Suprapubic skin (tissue), 3 donors: Measurements from ENCODE around the gene TMPRSS6.

Experiments used
- CTCF ChIP-seq, 2 donors: fragments of 200-600 bp in 1 of 2; fragments of 450-650 bp in 1 of 2; sonication (generic) in 1 of 2; IDR thresholded peaks; one replicate each; pipeline ENCODE4 v1.5.1; 2016 to 2019; ENCODE audit warnings: antibody characterized with exemption in 2 of 2, mild to moderate bottlenecking in 1 of 2, moderate library complexity in 1 of 2
- POLR2AphosphoS5 ChIP-seq, 3 donors: sonication (generic); formaldehyde crosslinking; IDR thresholded peaks; one replicate each; pipeline ENCODE4 v1.6.1; 2017; ENCODE audit warnings: antibody characterized with exemption in 3 of 3

GRCh38 chr22:37052386-37053309 lies 56.9 kb downstream of the TMPRSS6 start:
- TF ChIP-seq POLR2AphosphoS5 (IDR thresholded peaks at IDR 0.05) (no peak), CTCF (IDR thresholded peaks at IDR 0.05) (no peak)
